Mesenchymal stem cell (in vitro differentiated cells and primary cell): ENCODE data around the gene EMC9.

Experiments used
- DNase-seq: peaks from one replicate; pipeline ENCODE4 v3.0.0-alpha.2; 2013
- H2AFZ ChIP-seq: one replicate; pipeline ENCODE4 v1.6.1; 2013; ENCODE audit warnings: low read depth, mild to moderate bottlenecking, control low read depth, inconsistent platforms, low read length, moderate library complexity
- H2AK5ac ChIP-seq: 2 replicates; pipeline ENCODE4 v1.6.1; 2013; ENCODE audit warnings: low read length, moderate library complexity, mild to moderate bottlenecking, inconsistent platforms; ENCODE audit not compliant: severe bottlenecking
- H2BK120ac ChIP-seq: one replicate; pipeline ENCODE4 v1.6.1; 2013; ENCODE audit warnings: low read depth, mild to moderate bottlenecking, inconsistent platforms, low read length, moderate library complexity
- H2BK12ac ChIP-seq, 2 experiments: one replicate each; pipeline ENCODE4 v1.6.1; 2013; ENCODE audit warnings: inconsistent platforms in 2 of 2, low read length in 2 of 2, mild to moderate bottlenecking in 2 of 2, moderate library complexity in 2 of 2, control low read depth in 1 of 2
- H2BK15ac ChIP-seq: one replicate; pipeline ENCODE4 v1.6.1; 2013; ENCODE audit warnings: mild to moderate bottlenecking, low read depth, inconsistent platforms; ENCODE audit not compliant: poor library complexity, severe bottlenecking
- H2BK5ac ChIP-seq: 2 replicates; pipeline ENCODE4 v1.6.1; 2013; ENCODE audit warnings: low read depth, mild to moderate bottlenecking, low read length, control low read depth, inconsistent platforms; ENCODE audit not compliant: poor library complexity, severe bottlenecking
- H3K14ac ChIP-seq, 2 experiments: one replicate each; pipeline ENCODE4 v1.6.1; 2013; ENCODE audit warnings: inconsistent platforms in 2 of 2, low read length in 2 of 2, control low read depth in 1 of 2, mild to moderate bottlenecking in 1 of 2, moderate library complexity in 1 of 2
- H3K18ac ChIP-seq, 2 experiments: one replicate each; pipeline ENCODE4 v1.6.1; 2013; ENCODE audit warnings: inconsistent platforms in 2 of 2, low read length in 2 of 2, control low read depth in 1 of 2, low read depth in 1 of 2, mild to moderate bottlenecking in 1 of 2
- H3K23ac ChIP-seq, 2 experiments: one replicate each; pipeline ENCODE4 v1.6.1; 2013; ENCODE audit warnings: inconsistent platforms in 2 of 2, low read length in 2 of 2, mild to moderate bottlenecking in 2 of 2, moderate library complexity in 2 of 2, control low read depth in 1 of 2
- H3K27ac ChIP-seq: 2 replicates; pipeline ENCODE4 v1.5.1; 2013; ENCODE audit warnings: mild to moderate bottlenecking, moderate library complexity, low read length, control low read depth, inconsistent platforms; ENCODE audit not compliant: poor library complexity, severe bottlenecking
- H3K27me3 ChIP-seq, 2 experiments: 2 replicates each; pipeline versions ENCODE4 v1.6.1 to v1.7.0; 2013; ENCODE audit warnings: low read length in 2 of 2, mild to moderate bottlenecking in 2 of 2, moderate library complexity in 2 of 2, control low read depth in 1 of 2, inconsistent platforms in 1 of 2; ENCODE audit not compliant: control insufficient read depth in 1 of 2, insufficient read depth in 1 of 2
- H3K36me3 ChIP-seq, 2 experiments: 2 replicates each; pipeline versions ENCODE4 v1.6.1 to v1.7.0; 2013; ENCODE audit warnings: low read length in 2 of 2, control low read depth in 1 of 2, inconsistent platforms in 1 of 2, low read depth in 1 of 2, mild to moderate bottlenecking in 1 of 2; ENCODE audit not compliant: insufficient read depth in 2 of 2, control insufficient read depth in 1 of 2
- H3K4ac ChIP-seq, 2 experiments: one replicate each; pipeline ENCODE4 v1.6.1; 2013; ENCODE audit warnings: inconsistent platforms in 2 of 2, low read length in 2 of 2, mild to moderate bottlenecking in 2 of 2, moderate library complexity in 2 of 2, control low read depth in 1 of 2, low read depth in 1 of 2
- H3K4me1 ChIP-seq: 2 replicates; pipeline ENCODE4 v1.6.1; 2013; ENCODE audit warnings: low read depth, low read length, control low read depth; ENCODE audit not compliant: control insufficient read depth, insufficient read depth
- H3K4me2 ChIP-seq: 2 replicates; pipeline ENCODE4 v1.6.1; 2013; ENCODE audit warnings: low read length, mild to moderate bottlenecking, inconsistent platforms; ENCODE audit not compliant: poor library complexity, severe bottlenecking
- H3K4me3 ChIP-seq, 2 experiments: 2 replicates each; pipeline versions ENCODE4 v1.5.1 to v1.7.0; 2013; ENCODE audit warnings: low read length in 2 of 2, mild to moderate bottlenecking in 2 of 2, control low read depth in 1 of 2, low read depth in 1 of 2; ENCODE audit not compliant: insufficient read depth in 1 of 2
- H3K79me1 ChIP-seq: replicated peaks from 2 replicates; pipeline ENCODE4 v1.6.1; 2013; ENCODE audit warnings: mild to moderate bottlenecking, control low read depth, low read length, inconsistent platforms; ENCODE audit not compliant: poor library complexity, severe bottlenecking
- H3K9ac ChIP-seq: 2 replicates; pipeline ENCODE4 v1.7.0; 2013; ENCODE audit warnings: mild to moderate bottlenecking, low read length, moderate library complexity
- H3K9me3 ChIP-seq: 2 replicates; pipeline ENCODE4 v1.7.0; 2013; ENCODE audit warnings: mild to moderate bottlenecking, low read length; ENCODE audit not compliant: control insufficient read depth
- H4K8ac ChIP-seq: one replicate; pipeline ENCODE4 v1.6.1; 2013; ENCODE audit warnings: inconsistent platforms, mild to moderate bottlenecking, low read length, moderate library complexity
- H4K91ac ChIP-seq: one replicate; pipeline ENCODE4 v1.6.1; 2013; ENCODE audit warnings: mild to moderate bottlenecking, low read length, inconsistent platforms
- WGBS: methylation state at CpG from one replicate; pipeline ENCODE4 v1.1.7; 2013; ENCODE audit warnings: mixed read lengths; 5-methylcytosine and 5-hydroxymethylcytosine counted together

The EMC9 gene

GRCh38 chr14:24178399-24179178 is 37.2 kb upstream of the EMC9 start:
- Histone ChIP-seq H3K9ac (peak overlapping the region; percentile 83), H3K18ac (no peak overlapping the region), H3K23ac (no peak overlapping the region), H3K4me3 (no peak overlapping the region), H2BK15ac (no peak overlapping the region), H3K4me1 (peaks cover 16% of the 10 kb centered on the region), H3K4me2 (no peak overlapping the region), H3K36me3 (peaks cover 80 to 94% of the 10 kb centered on the region in 2 experiments), H4K91ac (no peak overlapping the region), H4K8ac (no peak overlapping the region), H2BK12ac (no peak overlapping the region), H2BK120ac (no peak overlapping the region), H2AFZ (no peak overlapping the region), H3K27me3 (no peaks in the 10 kb centered on the region), H2AK5ac (no peak overlapping the region), H3K9me3 (no peaks in the 10 kb centered on the region), H3K79me1 (peaks cover 21% of the 10 kb centered on the region), H3K27ac (no peak overlapping the region), H2BK5ac (no peak overlapping the region), H3K14ac (no peak overlapping the region), H3K4ac (no peak overlapping the region)
- DNase-seq: no peak
- 87% methylated on average over 10 of the region's 12 CpGs for WGBS

GRCh38 chr14:24177891-24178290 is 36.5 kb upstream of the EMC9 start:
- peaks cover 16% of the 10 kb centered on the region for H3K4me1 ChIP-seq
- no peak overlapping the region for H2BK5ac ChIP-seq
- no peak overlapping the region for H4K8ac ChIP-seq
- no peak overlapping the region for H2AFZ ChIP-seq
- H3K4me3 ChIP-seq: no peak overlapping the region
- peaks cover 80 to 94% of the 10 kb centered on the region in 2 experiments for H3K36me3 ChIP-seq
- no peak overlapping the region for H3K18ac ChIP-seq
- no peaks in the 10 kb centered on the region for H3K9me3 ChIP-seq
- no peak overlapping the region for H3K27ac ChIP-seq
- H2BK15ac ChIP-seq: no peak overlapping the region
- DNase-seq: no peak
- H2BK120ac ChIP-seq: no peak overlapping the region
- peaks cover 20% of the 10 kb centered on the region for H3K79me1 ChIP-seq
- H2BK12ac ChIP-seq: no peak overlapping the region
- no peak overlapping the region for H3K23ac ChIP-seq
- H2AK5ac ChIP-seq: no peak overlapping the region
- no peak overlapping the region for H3K9ac ChIP-seq
- WGBS: 96% methylated on average over 14 of the region's 14 CpGs
- no peak overlapping the region for H4K91ac ChIP-seq
- no peaks in the 10 kb centered on the region for H3K27me3 ChIP-seq
- no peak overlapping the region for H3K14ac ChIP-seq
- no peak overlapping the region for H3K4me2 ChIP-seq
- H3K4ac ChIP-seq: no peak overlapping the region

- Histone ChIP-seq H2AFZ (no peak overlapping the region), H4K91ac (no peak overlapping the region), H3K4me1 (peaks cover 16% of the 10 kb centered on the region), H3K4me3 (no peak overlapping the region), H3K4me2 (no peak overlapping the region), H3K9me3 (no peaks in the 10 kb centered on the region), H3K27me3 (no peaks in the 10 kb centered on the region), H2AK5ac (no peak overlapping the region), H3K79me1 (peaks cover 14% of the 10 kb centered on the region), H3K9ac (no peak overlapping the region), H2BK15ac (no peak overlapping the region), H4K8ac (no peak overlapping the region), H2BK12ac (no peak overlapping the region), H3K36me3 (peaks cover 80 to 94% of the 10 kb centered on the region in 2 experiments), H2BK5ac (no peak overlapping the region), H3K23ac (no peak overlapping the region), H3K18ac (no peak overlapping the region), H2BK120ac (no peak overlapping the region), H3K4ac (no peak overlapping the region), H3K14ac (no peak overlapping the region), H3K27ac (no peak overlapping the region)
- DNase-seq: no peak
- 90% methylated on average over 10 of the region's 12 CpGs for WGBS
Measured at GRCh38 chr14:24177041-24177825, 35.8 kb upstream of the EMC9 start.

- 97% methylated on average over 5 of the region's 5 CpGs for WGBS
- no peak for DNase-seq
- no peak overlapping the region for H3K4ac ChIP-seq
- H2AK5ac ChIP-seq: no peak overlapping the region
- H3K4me1 ChIP-seq: peaks cover 16% of the 10 kb centered on the region
- H2BK5ac ChIP-seq: no peak overlapping the region
- H3K36me3 ChIP-seq: peaks cover 80 to 91% of the 10 kb centered on the region in 2 experiments
- no peak overlapping the region for H2BK12ac ChIP-seq
- no peak overlapping the region for H3K14ac ChIP-seq
- H4K91ac ChIP-seq: no peak overlapping the region
- H2BK15ac ChIP-seq: no peak overlapping the region
- H3K23ac ChIP-seq: no peak overlapping the region
- H4K8ac ChIP-seq: no peak overlapping the region
- H2AFZ ChIP-seq: no peak overlapping the region
- no peak overlapping the region for H3K4me2 ChIP-seq
- no peak overlapping the region for H3K27ac ChIP-seq
- H3K9me3 ChIP-seq: no peaks in the 10 kb centered on the region
- no peak overlapping the region for H3K9ac ChIP-seq
- H3K79me1 ChIP-seq: peaks cover 14% of the 10 kb centered on the region
- no peak overlapping the region for H3K4me3 ChIP-seq
- H2BK120ac ChIP-seq: no peak overlapping the region
- no peaks in the 10 kb centered on the region for H3K27me3 ChIP-seq
- H3K18ac ChIP-seq: no peak overlapping the region
Measured at GRCh38 chr14:24176599-24176998, 35.2 kb upstream of the EMC9 start.
